SKM-1 (cell line): Measurements from ENCODE around the gene NFATC4.

ENCODE experiments used
- DNase-seq: peaks from one replicate; lab custom pipeline; 2025; ENCODE audit not compliant: unreplicated experiment; lab: John Stamatoyannopoulos, UW

The NFATC4 gene

DNA sequence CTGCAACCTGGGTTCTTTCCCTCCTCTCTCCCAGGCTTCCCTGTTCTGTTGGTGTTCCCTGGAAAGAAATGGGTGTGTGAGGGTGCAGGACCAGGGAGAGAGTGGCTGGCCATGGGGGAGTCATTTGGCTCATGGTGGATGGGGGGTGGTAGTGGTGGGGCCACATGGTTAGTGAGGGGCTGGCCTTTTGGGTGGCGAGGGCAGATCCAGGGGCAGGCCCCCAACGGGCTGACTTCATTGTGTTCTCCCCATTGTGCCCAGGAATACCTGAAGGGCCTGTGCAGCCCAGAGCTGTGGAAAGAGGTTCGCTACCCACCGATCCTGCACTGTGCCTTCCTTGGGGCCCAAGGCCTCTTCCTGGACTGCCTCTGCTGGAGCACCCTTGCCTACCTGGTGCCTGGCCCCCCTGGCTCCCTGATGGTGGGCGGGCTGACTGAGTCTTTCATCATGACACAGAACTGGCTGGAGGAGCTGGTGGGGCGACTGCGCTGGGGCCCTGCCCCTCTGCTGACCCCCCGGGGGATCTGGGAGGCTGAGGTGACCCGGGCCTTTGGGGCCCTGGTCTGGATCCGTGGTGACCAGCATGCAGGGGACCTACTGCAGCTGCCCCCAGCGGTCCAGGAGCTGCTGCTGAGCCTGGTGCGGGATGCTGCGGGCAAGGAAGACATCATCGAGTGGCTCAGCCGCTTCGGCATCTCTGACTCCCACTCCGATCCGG is 39.8 kb downstream of the NFATC4 start:
- DNase-seq: no peak

- no peak for DNase-seq
These were observed 40.8 kb downstream of the NFATC4 start for GRCh38 chr14:24408764-24409163.

- DNase-seq: no peak
These were observed 41.2 kb downstream of the NFATC4 start for GRCh38 chr14:24409192-24409591.

DNA sequence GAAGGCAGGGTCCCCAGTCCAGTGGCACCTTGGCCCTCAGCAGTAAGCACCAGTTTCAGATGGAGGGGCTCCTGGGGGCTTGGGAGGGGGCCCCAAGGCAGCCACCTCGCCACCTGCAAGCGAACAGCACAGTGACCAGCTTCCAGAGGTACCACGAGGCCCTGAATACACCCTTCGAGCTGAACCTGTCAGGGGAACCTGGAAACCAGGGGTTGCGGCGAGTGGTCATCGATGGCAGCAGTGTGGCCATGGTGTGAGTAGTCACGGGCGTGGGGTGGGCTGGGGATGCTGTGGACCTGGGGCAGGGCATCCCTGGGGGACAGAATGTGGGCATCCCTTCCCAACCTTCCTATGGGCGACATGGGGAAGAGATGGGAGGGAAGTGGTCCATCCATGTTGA is 42.0 kb downstream of the NFATC4 start:
- no peak for DNase-seq

DNA sequence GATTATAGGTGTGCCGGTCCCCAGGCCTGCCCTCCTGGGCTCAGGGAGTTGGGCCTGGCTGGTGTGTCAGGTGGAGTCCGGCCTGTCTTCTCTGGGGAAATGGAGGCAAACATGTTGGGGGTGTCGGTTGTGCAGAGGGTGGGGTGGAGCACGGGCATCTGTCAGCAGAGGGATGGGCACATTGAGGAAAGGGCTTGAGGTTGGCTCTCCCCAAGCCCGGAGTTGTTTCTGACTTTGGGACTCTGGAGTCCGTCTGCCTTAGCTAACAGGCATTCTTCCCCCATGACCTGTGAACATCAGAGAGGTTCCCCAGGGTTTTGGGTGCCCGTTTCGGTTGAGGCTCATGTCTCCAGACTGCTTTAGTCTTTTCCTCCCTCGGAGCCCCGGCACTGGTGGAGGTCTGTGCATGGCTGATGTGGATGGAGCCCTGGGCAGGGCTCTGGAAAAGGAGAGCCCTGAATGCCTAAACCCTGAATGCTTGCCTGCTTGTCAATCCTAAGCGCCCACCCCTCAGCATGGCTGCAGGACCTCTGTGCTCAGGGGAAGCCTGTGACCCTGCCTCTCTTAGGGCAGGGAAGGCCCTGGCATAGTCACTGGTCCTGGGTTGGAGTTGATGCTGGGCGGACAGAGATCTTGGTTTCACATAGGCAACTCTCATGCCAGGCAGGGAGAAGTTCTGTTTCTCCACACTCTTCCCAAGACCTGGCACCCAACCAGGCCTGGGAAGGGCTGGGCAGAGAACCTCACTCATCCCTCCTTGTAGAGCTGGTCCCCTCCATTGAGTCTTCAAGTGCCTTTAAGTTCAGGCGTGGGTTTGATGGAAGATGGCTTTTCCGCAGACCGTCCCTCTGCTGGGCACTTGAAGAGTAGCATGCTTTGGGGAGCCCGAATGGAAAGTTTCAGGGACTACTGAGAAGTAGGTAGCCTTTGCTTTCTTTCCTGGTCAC is 43.7 kb downstream of the NFATC4 start:
- no peak for DNase-seq

DNA sequence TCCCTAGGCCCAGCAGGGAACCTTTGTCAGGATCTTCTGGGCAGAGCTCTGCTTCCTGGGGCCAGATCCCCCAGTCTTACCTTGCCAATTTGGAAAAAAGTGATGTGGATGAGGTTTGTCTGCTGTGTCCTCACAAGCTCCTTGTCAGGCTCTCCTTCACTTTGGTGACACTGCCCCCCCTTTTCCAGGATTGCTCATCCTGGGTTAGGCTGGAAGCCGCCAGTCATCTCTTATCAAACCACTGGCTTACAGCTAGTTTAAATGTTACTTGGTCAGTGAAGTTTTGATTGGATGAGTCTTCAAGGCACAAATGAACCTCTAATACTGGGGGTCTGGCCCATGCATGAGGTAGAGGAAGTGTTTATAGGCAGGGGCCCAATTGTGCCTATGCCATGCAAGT is 46.1 kb downstream of the NFATC4 start:
- DNase-seq: no peak

DNA sequence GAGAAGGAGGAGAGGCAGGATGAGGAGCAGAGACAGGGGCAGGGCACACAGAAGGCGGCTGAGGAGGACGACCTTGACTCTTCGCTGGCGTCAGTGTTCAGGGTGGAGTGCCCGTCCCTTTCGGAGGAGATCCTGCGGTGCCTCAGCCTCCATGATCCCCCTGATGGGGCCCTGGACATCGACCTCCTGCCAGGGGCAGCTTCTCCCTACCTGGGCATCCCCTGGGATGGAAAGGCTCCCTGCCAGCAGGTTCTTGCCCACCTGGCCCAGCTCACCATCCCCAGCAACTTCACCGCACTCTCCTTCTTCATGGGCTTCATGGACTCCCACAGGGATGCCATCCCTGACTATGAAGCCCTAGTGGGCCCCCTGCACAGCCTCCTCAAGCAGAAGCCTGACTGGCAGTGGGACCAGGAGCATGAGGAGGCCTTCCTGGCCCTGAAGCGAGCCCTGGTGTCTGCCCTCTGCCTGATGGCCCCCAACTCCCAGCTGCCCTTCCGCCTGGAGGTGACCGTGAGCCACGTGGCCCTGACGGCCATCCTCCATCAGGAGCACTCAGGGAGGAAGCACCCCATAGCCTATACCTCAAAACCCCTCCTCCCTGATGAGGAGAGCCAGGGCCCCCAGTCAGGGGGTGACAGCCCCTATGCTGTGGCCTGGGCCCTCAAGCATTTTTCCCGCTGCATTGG is 46.9 kb downstream of the NFATC4 start:
- no peak for DNase-seq

GRCh38 chr14:24415421-24416253 is 47.7 kb downstream of the NFATC4 start:
- no peak for DNase-seq

- no peak for DNase-seq
These were observed 48.4 kb downstream of the NFATC4 start for GRCh38 chr14:24416254-24416931.

DNA sequence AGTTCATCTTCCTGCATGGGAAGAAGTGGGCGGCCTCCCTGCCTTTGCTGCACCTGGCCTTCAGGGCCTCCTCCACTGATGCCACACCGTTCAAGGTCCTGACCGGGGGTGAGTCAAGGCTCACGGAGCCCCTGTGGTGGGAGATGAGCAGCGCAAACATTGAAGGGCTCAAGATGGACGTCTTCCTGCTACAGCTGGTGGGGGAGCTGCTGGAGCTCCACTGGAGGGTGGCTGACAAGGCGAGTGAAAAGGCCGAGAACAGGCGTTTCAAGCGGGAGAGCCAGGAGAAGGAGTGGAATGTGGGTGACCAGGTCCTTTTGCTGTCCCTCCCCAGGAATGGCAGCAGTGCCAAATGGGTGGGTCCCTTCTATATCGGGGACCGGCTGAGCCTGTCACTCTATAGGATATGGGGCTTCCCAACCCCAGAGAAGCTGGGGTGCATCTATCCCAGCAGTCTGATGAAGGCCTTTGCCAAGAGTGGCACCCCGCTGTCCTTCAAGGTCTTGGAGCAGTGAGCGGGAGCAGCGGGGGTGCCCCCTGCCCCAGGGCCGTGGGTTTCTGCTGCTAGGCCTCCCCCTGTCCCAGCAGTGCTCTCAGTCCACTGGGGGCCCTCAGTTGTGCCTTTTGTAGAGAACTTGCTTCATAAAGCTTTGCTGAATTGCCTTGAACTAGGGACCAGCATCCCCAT is 49.1 kb downstream of the NFATC4 start:
- DNase-seq: no peak

- no peak for DNase-seq
These were observed 50.0 kb downstream of the NFATC4 start for GRCh38 chr14:24417832-24418491.

DNA sequence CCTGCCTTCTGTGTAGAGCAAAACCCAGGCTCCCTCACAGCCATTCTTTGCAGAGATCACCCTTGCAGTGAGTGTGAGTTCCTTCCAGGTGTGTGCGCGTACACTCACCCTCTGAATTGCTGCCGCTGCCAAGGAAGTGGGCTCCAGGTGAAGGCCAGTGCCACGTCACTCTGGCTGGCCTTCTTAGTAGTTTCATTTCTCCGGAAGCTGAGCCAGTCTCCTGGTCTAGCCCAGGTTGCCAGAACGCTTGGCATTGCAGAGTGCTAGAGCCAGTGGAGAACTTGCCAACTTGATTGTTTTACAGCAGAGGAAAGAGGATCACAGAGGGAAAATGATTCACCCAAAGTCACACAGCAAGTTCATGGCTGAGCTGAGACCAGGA is 50.5 kb downstream of the NFATC4 start:
- DNase-seq: no peak

- no peak for DNase-seq
These were observed 54.3 kb downstream of the NFATC4 start for GRCh38 chr14:24422261-24422660.

DNA sequence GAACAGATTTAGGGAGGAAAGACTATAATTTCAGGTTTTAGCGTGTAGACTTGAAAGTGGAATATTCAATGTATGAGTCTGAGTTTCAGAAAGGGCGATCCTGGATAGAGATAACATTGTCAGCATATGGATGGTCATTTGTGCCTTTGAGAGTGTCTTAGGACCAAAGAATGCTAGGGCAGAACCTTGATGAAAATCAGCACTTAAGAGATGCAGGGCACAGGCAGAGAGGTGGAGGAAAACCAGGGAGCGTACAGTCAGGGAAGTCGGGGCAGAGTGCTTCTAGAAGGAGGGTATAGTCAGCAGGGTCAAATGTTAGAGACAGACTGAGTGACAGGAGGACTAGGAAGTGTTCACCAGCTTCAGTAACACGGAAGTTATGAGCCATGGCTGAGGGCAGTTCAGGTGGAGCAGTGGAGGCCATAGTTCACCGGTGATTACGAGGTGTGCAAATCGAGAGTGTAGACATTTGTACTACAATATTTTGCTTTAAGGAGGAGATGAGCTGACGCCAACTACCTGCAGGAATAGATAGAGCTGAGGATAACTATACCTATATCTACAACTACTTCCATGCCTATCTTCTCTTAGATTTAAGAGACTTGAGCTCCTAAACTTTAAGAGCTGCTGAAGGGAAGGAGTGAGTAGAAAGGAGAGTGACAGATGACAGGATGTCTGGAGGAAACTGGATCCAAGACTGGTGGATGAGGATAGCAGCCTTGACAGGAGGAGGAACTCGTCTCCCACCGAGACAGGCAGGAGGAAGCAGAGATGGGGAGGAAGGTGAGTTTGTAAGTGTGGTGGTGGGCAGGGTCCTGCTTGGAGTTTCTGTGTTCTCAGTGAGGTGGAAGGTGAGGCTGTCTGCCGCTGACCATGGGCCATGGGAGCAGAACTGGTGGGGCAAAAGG is 55.0 kb downstream of the NFATC4 start:
- no peak for DNase-seq

GRCh38 chr14:24425704-24426103 is 57.7 kb downstream of the NFATC4 start:
- no peak for DNase-seq

DNA sequence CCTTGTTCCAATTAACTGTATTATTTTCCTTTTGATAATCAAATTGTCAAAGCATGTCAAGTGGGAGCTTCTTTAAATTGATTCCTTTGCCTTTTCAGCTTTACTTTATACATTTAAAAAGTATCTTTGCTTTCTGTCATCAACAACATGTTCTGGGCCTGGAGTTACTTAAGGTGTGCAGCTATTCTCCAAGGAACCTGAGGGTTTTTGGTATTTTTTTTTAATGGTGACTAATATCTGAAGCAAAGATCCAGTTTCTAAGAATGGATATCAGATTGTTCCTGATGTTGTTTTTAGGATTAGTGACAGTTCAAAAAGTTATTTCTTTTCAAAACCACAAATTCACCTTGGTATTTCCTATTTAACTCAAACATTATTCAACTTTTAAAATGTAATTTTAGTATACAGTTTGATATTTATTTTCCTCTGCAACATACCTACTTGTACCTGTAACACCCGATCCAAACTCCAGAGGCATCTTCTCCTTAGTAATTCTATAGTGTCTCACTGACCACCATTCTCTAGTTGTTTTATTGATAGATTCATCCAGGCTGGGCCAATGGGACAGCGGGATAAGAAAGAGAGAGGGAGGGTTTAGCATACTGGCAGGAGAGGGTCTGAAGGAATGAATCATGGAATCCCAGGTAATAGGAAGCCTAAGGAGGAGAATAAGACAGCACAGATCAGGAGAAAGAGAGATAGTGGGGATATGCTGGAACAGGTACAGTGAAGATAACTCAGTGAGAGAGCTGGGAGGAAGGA is 58.3 kb downstream of the NFATC4 start:
- DNase-seq: no peak

GRCh38 chr14:24426912-24427536 is 59.0 kb downstream of the NFATC4 start:
- DNase-seq: no peak
